Activated T-cell treated with anti-CD3 and anti-CD28 coated beads for 24 hours (primary cell): ENCODE results near the gene UBE3C.
"Not testable (repeated sequence)": the region's sequence is repeated elsewhere in the genome, so short reads cannot be mapped to it uniquely, and the experiment has no call there.

Experiments used
- DNase-seq: peaks from one replicate; pipeline ENCODE4 v3.0.0-alpha.2; 2020; ENCODE audit warnings: low read depth

The UBE3C gene

GRCh38 chr7:157130849-157131248 is 7.9 kb upstream of the UBE3C start:
- not testable (repeated sequence) for DNase-seq

- no peak for DNase-seq
Measured at GRCh38 chr7:157132796-157133195, 5.9 kb upstream of the UBE3C start.

GRCh38 chr7:157133304-157133703 is 5.4 kb upstream of the UBE3C start:
- no peak for DNase-seq

- no peak for DNase-seq
Measured at GRCh38 chr7:157136372-157136771, 2.4 kb upstream of the UBE3C start.

- no peak for DNase-seq
Measured at GRCh38 chr7:157138101-157138423, 664 bp upstream of the UBE3C start.

- peak; percentile 5 for DNase-seq
Measured at GRCh38 chr7:157139111-157139809, 534 bp downstream of the UBE3C start.

DNA sequence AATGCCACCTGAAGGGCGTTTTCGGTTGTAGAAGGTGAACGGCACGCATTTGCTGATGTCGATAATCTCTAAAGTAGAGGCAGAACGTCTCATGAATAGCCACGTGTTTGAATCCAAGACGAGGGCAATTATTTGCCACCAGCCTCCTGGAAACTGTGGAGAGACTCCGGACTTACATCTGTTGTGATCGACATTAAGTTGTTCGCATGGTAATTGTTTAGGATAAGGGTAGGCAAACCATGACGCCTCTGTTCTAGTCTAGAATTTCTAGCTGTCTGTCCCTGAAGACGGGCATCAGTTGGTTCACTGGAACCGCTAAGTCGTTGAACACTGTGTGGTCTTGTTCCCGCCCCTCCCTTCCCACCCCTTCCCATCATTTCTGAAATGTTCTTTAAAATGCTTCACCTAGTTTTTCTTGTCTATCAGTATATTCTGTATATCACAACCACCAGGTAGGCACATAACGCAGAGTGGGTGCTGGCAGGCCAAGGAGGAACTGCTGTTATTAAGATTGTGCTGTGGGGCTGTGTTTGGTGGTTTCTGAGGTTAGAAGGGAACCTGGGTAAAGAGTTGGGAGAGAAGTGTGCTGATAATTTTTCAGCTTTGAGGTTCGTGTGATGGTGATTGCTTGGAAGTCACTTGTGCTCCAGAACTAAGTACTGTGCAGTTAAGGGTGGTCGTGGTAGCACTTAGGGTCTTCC is 1.2 kb downstream of the UBE3C start:
- no peak for DNase-seq

- no peak for DNase-seq
Measured at GRCh38 chr7:157140511-157140905, 1.8 kb downstream of the UBE3C start.

DNA sequence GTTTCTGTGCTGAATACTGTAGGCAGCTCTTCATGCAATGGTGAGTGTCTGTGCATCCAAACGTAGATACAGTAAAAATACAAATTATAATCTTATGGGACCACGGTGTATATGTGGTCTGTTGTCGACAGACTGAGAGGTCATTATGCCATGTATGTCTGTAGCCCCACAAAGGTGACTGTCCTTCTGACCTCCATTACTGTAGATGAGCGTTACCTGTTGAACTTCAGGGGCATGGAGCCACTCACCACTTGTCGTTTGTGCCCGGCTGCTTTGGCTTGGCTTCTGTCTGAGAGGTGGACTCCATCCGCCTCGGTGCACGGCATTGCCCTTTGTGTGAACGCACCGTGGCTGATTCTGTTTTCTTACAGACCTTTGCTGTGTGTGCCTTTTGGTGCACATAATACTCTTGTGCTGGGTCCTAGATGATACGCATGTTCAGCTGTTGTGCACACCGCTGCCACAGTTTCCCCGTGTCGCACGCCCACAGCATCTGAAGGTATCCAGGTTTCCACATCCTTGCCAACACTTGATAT is 2.9 kb downstream of the UBE3C start:
- no peak for DNase-seq

DNA sequence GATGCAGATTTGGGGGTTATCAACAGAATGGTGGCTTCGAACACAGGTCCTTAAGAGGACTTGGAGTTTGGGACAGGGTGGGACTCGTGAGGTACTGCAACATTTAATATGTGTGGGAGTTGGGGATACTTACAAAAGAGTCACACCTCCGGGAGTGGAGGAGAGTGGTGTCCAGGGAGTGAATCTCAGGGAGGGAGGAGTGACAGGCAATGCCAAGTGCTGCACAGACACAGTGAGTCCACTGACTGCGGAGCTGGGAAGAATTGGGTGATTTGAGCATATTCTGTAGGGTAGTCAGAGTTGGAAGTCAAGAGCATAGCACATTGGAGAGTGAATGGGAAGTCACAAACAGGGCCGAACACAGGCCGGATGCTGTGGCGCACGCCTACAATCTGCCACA is 5.1 kb downstream of the UBE3C start:
- DNase-seq: no peak

- DNase-seq: no peak
Measured at GRCh38 chr7:157149317-157149716, 10.6 kb downstream of the UBE3C start.

DNA sequence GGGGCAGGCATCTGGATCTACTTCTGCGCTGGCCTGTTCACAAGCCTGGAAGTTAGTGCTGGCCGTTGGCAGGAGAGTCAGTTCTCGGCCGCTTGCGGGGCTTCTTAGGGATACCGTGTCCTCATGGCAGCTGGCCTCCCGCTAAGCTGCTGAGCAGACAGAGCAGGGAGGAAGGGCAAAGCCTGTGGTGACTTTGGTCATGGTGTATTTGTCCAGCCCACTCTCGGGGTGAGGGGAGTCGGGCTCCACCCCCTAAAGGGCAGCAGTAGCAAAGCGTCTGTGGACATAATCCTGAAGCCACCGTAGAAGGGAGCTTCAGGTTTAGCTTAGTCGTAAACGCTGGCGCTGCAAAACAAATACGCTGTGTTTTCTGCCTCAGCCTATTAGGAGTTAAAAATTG is 12.2 kb downstream of the UBE3C start:
- DNase-seq: no peak

GRCh38 chr7:157151626-157152339 is 13.1 kb downstream of the UBE3C start:
- DNase-seq: no peak

DNA sequence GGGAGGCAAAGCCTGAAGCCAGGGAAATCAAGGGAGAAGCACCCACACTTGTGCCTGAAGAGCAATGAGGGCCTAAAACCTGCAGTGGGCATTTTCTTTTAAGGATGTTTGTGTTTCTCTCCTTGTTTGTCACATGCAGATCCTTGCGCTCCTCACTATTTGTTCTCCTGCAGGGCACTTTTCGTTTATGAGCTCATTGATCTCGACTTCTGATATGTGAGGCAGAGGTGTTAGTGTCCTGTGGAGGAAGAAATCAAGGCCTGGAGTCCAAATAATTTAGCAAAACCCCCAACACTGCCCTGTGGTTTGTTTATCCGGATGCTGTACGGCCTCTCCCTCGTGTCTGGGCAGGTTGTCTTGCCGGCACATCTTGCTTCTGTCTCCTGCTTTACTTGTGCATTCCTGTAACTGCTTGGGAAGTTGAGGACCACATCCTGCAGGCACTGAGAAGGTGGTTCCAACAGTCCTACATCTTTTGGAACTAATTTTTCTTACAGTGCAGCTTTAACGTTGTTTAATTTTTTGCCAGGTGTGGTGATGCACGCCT is 13.7 kb downstream of the UBE3C start:
- no peak for DNase-seq

DNA sequence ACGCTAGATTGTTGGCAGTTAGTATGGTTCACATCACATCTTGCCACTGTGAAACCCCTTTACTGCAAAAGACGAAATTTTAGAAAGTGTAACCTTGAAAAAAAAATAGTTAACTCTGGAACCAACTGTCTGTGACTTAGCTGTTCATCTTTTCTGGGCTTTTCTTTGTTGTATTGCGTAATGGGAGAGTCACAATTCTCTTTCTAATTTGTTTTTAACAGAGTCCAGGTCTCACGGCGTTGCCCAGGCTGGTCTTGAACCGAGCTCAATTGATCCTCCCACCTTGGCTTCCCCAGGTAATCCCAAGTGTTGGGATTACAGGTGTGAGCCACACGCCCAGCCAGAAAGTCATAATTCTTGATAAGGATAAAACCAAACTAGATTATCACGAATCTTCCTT is 14.5 kb downstream of the UBE3C start:
- DNase-seq: no peak

DNA sequence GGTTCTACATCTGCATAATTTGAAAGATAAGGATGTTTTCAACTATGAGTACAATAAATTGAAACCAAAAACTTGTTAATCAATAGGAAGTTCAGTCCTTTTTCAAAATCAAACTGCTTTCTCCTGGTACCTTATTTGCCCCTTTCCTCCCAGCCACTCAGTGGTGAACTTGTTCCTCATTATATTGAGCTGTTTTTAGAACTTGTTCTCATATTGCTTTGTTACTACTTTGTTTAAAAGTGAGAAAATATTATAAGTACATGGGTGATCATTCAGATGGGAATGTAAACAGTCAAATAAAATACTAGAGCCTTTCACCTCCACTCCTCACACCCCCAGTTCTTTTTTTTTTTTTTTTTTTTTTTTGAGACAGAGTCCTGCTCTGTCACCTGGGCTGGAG is 17.2 kb downstream of the UBE3C start:
- no peak for DNase-seq

DNA sequence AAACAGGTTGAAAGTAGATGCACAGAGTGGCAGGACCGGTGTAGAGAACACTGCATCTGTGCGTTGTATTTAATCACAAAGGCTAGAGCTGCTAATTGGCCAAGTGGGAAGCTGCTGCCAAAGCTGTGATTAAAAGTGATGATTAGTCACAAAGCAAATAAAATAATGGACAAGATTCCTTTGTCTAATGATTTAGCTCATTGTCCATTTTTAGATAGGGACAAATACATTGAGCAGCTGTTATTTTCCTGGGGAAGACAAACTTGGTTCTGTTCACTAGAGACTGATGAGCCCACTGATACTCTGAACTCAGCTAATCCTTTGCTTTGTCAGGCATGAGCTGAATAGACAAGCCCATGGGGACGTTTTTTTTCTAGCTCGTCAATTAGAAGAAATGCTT is 19.7 kb downstream of the UBE3C start:
- DNase-seq: no peak

DNA sequence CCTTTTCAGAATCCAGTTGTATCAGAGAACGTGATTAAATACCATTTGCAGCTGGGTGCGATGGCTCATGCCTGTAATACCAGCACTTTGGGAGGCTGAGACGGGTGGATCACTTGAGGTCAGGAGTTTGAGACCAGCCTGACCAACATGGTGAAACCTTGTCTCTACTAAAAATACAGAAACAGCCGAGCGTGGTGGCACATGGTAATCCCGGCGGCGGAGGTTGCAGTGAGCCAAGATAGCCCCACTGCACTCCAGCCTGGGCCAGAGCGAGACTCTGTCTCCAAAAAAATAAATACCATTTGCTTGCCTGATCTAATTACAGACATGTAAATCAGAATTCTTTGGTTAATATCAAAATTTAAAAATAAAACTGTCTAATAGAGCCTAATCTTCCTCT is 20.8 kb downstream of the UBE3C start:
- not testable (repeated sequence) for DNase-seq

DNA sequence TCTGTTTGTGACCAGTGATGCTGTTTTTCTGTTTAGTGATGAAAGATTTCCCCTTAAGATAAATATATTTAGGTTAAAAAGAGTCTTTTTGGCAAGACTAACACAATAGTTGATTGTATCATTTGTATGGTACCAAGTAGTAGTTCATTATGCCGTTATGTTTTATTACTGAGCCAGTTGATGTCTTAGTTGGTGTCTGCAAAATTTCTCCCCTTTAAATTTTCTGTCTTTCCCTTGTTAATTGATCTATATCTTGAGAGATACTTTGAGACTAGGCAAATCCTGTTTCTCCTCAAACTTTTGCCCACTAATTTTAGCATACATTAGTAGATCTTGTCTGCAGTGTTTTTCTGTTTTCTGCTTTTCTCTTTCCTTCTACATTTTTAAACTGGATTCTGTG is 21.7 kb downstream of the UBE3C start:
- no peak for DNase-seq

DNA sequence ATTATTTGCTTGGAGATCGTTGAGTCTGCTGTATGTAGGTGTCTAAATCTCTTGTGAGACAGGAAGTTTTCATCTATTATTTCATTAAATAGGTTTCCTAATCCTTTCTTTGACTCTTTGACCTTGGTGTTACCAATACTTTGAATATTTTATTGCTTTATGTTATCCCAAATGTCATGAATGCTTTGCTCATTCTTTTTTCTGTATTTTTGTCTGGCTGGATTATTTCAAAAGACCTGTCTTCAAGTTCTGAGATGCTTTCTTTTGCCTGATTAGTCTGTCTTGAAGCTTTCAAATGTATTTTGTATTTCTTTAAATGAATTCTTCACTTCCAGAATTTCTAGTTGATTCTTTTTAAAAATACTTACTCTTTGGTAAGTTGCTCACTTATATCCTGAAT is 27.3 kb downstream of the UBE3C start:
- DNase-seq: no peak

DNA sequence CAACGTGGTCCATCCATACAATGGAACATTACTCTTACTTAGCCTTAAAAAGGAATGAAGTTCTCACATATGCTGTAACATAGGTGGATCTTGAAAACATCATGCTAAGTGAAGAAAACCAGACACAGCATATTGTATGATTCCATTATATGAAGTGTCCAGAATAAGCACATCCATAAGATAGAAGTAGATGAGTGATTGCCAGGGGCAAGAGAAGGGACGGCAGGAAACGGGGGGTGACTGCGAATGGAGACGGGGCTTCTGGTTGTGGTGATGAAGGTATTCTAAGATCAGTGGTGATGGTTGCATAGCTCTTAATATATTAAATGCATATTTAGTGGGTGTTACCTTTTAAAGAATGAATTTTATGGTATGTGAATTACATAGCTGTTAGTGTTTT is 29.8 kb downstream of the UBE3C start:
- DNase-seq: no peak

- DNase-seq: no peak
Measured at GRCh38 chr7:157176771-157177170, 38.0 kb downstream of the UBE3C start.
